GM12878 (cell line): ENCODE results near the gene GRIA4. TPM values are rescaled to one million over a fixed set of nuclear protein-coding genes. Genes with fewer than 3 reads are reported as not detected.

Source experiments
- BMI1 ChIP-seq: fragments of 450-650 bp; IDR thresholded peaks from 2 replicates; pipeline ENCODE4 v1.6.1; 2016; ENCODE audit warnings: mild to moderate bottlenecking, moderate library complexity, borderline replicate concordance
- CHD4 ChIP-seq: fragments of 200-600 bp; sonication (generic); IDR thresholded peaks from 2 replicates; pipeline ENCODE4 v1.6.1; 2016; ENCODE audit warnings: mild to moderate bottlenecking
- JUNB ChIP-seq: IDR thresholded peaks from 2 replicates; pipeline ENCODE4 v1.6.1; 2016; ENCODE audit warnings: antibody characterized with exemption, mild to moderate bottlenecking
- KDM1A ChIP-seq: fragments of 200-600 bp; sonication (generic); IDR thresholded peaks from 2 replicates; pipeline ENCODE4 v1.6.1; 2016; ENCODE audit warnings: borderline replicate concordance
- NFYB ChIP-seq: IDR thresholded peaks from 2 replicates; pipeline ENCODE4 v1.6.1; 2011; ENCODE audit warnings: low read depth, mild to moderate bottlenecking, low read length, improper control_type of control experiment, moderate library complexity; ENCODE audit not compliant: insufficient read depth
- SMC3 ChIP-seq: IDR thresholded peaks from 2 replicates; pipeline ENCODE4 v1.6.1; 2011; ENCODE audit warnings: low read length, improper control_type of control experiment, borderline replicate concordance
- polyA plus RNA-seq, 11 experiments: library from polyadenylated mRNA; depleted of rRNA in 4 of 11; unstranded in 6 of 11; stranded (reverse) in 5 of 11; fragments of >200 nt; fragmentation: Nextera tagmentation in 4 of 11; fragmentation: Illumina TruSeq in 1 of 11; extraction: Ambion mirVana in 4 of 11; extraction: Trizol in 1 of 11; gene quantifications; 1 replicate in 1 of 11; 2 replicates in 10 of 11; pipeline versions ENCODE4 v1.2.1 to v1.2.3, GENCODE V29; 2011 to 2016; ENCODE audit warnings: inconsistent platforms in 2 of 11, missing spikeins in 2 of 11, low read depth in 1 of 11
- total RNA-seq, 4 experiments: library from RNA; depleted of rRNA in 3 of 4; stranded (reverse); fragments of >200 nt in 3 of 4; fragmentation: Illumina TruSeq in 1 of 4; extraction: Trizol in 1 of 4; gene quantifications; 2 replicates each; pipeline versions ENCODE4 v1.2.1 to v1.2.3, GENCODE V29; 2013 to 2021
- TF ChIP-seq, protein P1 (sequence below): fragments of 450-650 bp; IDR thresholded peaks from 2 replicates; pipeline ENCODE4 v1.6.1; 2017; ENCODE audit warnings: antibody characterized with exemption, mild to moderate bottlenecking, moderate library complexity
- TF ChIP-seq, protein P2 (sequence below): fragments of 450-650 bp; IDR thresholded peaks from 2 replicates; pipeline ENCODE4 v1.6.1; 2018; ENCODE audit warnings: mild to moderate bottlenecking, low read depth, moderate library complexity; ENCODE audit not compliant: partially characterized antibody
- TF ChIP-seq, protein P3 (sequence below): IDR thresholded peaks from 2 replicates; pipeline ENCODE4 v1.6.1; 2012; ENCODE audit warnings: low read depth, low read length, improper control_type of control experiment

Gene GRIA4
- total and polyA plus RNA-seq, 10 of the 15 experiments (the other 5 are each of a cell fraction or from before 2014, with no cell fraction given) = 0.04 TPM; not detected in 9

DNA sequence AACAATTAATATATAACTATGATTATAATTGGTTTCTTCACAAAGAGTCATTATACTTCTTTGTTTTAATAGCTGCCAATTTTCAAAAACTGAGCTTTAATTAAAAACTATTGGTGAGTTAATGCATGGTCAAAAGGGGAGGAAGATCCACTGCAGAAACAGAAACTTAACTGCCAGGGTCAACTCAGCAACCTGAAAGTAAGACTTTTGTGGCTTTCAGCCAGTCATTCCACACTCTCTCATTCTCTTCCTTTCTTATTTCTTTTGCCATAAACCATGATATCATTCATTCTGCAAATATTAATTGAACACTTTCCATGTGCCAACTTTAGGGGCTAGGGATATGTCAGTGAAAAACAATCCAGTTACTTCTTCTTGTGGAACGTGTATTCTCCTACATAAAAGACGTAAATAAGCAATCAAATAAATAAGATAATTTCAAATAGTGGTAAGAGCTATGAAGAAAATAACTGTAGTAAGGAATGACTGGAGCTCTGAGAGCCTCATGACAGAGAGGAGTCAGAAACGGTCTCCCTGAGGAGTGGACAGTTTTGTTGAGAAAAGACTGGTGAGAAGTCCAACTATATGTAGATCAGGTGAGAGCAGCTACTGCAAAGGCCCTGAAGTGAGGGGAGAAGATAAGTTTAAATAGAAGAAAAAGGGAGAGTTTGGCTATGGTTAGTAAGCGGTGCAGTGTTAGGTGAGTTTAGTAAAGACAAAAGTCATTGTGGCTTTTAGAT lies 130.5 kb downstream of the GRIA4 start (continued):
- no peak for TF ChIP-seq KDM1A
- TF ChIP-seq, protein P1, sequence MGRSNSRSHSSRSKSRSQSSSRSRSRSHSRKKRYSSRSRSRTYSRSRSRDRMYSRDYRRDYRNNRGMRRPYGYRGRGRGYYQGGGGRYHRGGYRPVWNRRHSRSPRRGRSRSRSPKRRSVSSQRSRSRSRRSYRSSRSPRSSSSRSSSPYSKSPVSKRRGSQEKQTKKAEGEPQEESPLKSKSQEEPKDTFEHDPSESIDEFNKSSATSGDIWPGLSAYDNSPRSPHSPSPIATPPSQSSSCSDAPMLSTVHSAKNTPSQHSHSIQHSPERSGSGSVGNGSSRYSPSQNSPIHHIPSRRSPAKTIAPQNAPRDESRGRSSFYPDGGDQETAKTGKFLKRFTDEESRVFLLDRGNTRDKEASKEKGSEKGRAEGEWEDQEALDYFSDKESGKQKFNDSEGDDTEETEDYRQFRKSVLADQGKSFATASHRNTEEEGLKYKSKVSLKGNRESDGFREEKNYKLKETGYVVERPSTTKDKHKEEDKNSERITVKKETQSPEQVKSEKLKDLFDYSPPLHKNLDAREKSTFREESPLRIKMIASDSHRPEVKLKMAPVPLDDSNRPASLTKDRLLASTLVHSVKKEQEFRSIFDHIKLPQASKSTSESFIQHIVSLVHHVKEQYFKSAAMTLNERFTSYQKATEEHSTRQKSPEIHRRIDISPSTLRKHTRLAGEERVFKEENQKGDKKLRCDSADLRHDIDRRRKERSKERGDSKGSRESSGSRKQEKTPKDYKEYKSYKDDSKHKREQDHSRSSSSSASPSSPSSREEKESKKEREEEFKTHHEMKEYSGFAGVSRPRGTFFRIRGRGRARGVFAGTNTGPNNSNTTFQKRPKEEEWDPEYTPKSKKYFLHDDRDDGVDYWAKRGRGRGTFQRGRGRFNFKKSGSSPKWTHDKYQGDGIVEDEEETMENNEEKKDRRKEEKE = no peak
- TF ChIP-seq SMC3 = no peak
- TF ChIP-seq NFYB = no peak
- TF ChIP-seq BMI1 = no peak
- TF ChIP-seq JUNB = peak; percentile 69
- TF ChIP-seq, protein P2, sequence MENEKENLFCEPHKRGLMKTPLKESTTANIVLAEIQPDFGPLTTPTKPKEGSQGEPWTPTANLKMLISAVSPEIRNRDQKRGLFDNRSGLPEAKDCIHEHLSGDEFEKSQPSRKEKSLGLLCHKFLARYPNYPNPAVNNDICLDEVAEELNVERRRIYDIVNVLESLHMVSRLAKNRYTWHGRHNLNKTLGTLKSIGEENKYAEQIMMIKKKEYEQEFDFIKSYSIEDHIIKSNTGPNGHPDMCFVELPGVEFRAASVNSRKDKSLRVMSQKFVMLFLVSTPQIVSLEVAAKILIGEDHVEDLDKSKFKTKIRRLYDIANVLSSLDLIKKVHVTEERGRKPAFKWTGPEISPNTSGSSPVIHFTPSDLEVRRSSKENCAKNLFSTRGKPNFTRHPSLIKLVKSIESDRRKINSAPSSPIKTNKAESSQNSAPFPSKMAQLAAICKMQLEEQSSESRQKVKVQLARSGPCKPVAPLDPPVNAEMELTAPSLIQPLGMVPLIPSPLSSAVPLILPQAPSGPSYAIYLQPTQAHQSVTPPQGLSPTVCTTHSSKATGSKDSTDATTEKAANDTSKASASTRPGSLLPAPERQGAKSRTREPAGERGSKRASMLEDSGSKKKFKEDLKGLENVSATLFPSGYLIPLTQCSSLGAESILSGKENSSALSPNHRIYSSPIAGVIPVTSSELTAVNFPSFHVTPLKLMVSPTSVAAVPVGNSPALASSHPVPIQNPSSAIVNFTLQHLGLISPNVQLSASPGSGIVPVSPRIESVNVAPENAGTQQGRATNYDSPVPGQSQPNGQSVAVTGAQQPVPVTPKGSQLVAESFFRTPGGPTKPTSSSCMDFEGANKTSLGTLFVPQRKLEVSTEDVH = no peak
- TF ChIP-seq CHD4 = no peak
- TF ChIP-seq, protein P3, sequence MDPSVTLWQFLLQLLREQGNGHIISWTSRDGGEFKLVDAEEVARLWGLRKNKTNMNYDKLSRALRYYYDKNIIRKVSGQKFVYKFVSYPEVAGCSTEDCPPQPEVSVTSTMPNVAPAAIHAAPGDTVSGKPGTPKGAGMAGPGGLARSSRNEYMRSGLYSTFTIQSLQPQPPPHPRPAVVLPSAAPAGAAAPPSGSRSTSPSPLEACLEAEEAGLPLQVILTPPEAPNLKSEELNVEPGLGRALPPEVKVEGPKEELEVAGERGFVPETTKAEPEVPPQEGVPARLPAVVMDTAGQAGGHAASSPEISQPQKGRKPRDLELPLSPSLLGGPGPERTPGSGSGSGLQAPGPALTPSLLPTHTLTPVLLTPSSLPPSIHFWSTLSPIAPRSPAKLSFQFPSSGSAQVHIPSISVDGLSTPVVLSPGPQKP = no peak
